SK-N-SH treated with all-trans-retinoic acid at 6 μM for 48 hours (cell line): ENCODE measurements around the gene FSD1L.

Experiments used
- ATAC-seq: fragments of 200-7000 bp; cut with Tn5 transposase; 3 replicates; pipeline ENCODE4 v1.9.1; 2020; ENCODE audit warnings: mild to moderate bottlenecking, moderate library complexity
- ARNTL ChIP-seq: fragments of 450-650 bp; formaldehyde crosslinking; IDR thresholded peaks from 2 replicates; pipeline ENCODE4 v1.5.0; 2020; ENCODE audit warnings: low read depth, mild to moderate bottlenecking, moderate library complexity, borderline replicate concordance
- BACH2 ChIP-seq: fragments of 250-450 bp; sonication (Bioruptor Pico); IDR thresholded peaks from 2 replicates; pipeline ENCODE4 v1.9.0; 2021; ENCODE audit warnings: mild to moderate bottlenecking, borderline replicate concordance
- CREB5 ChIP-seq: fragments of 250-450 bp; sonication (Bioruptor Pico); IDR thresholded peaks from 2 replicates; pipeline ENCODE4 v1.5.1; 2020; ENCODE audit warnings: low read depth, mild to moderate bottlenecking, moderate library complexity
- CSDC2 ChIP-seq: fragments of 250-450 bp; sonication (Bioruptor Pico); IDR thresholded peaks from 2 replicates; pipeline ENCODE4 v1.5.0; 2020; ENCODE audit warnings: mild to moderate bottlenecking, moderate library complexity
- CSRNP3 ChIP-seq: fragments of 250-450 bp; sonication (Bioruptor Pico); IDR thresholded peaks from 2 replicates; pipeline ENCODE4 v1.5.1; 2021; ENCODE audit warnings: mild to moderate bottlenecking, moderate library complexity
- ESRRG ChIP-seq: fragments of 250-450 bp; sonication (Bioruptor Pico); IDR thresholded peaks from 2 replicates; pipeline ENCODE4 v1.6.1; 2021; ENCODE audit warnings: mild to moderate bottlenecking
- ISL1 ChIP-seq: fragments of 250-450 bp; sonication (Bioruptor Pico); IDR thresholded peaks from 2 replicates; pipeline ENCODE4 v2.1.2; 2022; ENCODE audit warnings: mild to moderate bottlenecking, moderate library complexity
- OSR1 ChIP-seq: fragments of 250-450 bp; sonication (Bioruptor Pico); IDR thresholded peaks from 2 replicates; pipeline ENCODE4 v1.8.0; 2022; ENCODE audit warnings: moderate library complexity, mild to moderate bottlenecking, inconsistent platforms
- PATZ1 ChIP-seq: fragments of 250-450 bp; sonication (Bioruptor Pico); IDR thresholded peaks from 2 replicates; pipeline ENCODE4 v1.8.0; 2020; ENCODE audit warnings: mild to moderate bottlenecking, moderate library complexity, borderline replicate concordance
- POU6F1 ChIP-seq: fragments of 250-450 bp; sonication (Bioruptor Pico); IDR thresholded peaks from 2 replicates; pipeline ENCODE4 v1.8.0; 2021; ENCODE audit warnings: low read depth, mild to moderate bottlenecking, moderate library complexity, borderline replicate concordance
- RARB ChIP-seq: fragments of 250-450 bp; sonication (Bioruptor Pico); IDR thresholded peaks from 2 replicates; pipeline ENCODE4 v1.8.0; 2021; ENCODE audit warnings: mild to moderate bottlenecking, moderate library complexity
- SNAI2 ChIP-seq: fragments of 250-450 bp; sonication (Bioruptor Pico); IDR thresholded peaks from 2 replicates; pipeline ENCODE4 v1.5.0; 2020; ENCODE audit warnings: mild to moderate bottlenecking, moderate library complexity
- TCF4 ChIP-seq: fragments of 250-450 bp; sonication (Bioruptor Pico); IDR thresholded peaks from 2 replicates; pipeline ENCODE4 v1.8.0; 2021; ENCODE audit warnings: mild to moderate bottlenecking, moderate library complexity, borderline replicate concordance
- TOX ChIP-seq: fragments of 250-450 bp; sonication (Bioruptor Pico); IDR thresholded peaks from 2 replicates; pipeline ENCODE4 v1.8.0; 2021; ENCODE audit warnings: mild to moderate bottlenecking, moderate library complexity, borderline replicate concordance
- TSHZ2 ChIP-seq: fragments of 250-450 bp; sonication (Bioruptor Pico); IDR thresholded peaks from 2 replicates; pipeline ENCODE4 v1.5.0; 2020; ENCODE audit warnings: mild to moderate bottlenecking, moderate library complexity
- ZC3H10 ChIP-seq: fragments of 250-450 bp; sonication (Bioruptor Pico); IDR thresholded peaks from 2 replicates; pipeline ENCODE4 v1.5.1; 2021; ENCODE audit warnings: mild to moderate bottlenecking, moderate library complexity
- ZFP3 ChIP-seq: fragments of 250-450 bp; sonication (Bioruptor Pico); IDR thresholded peaks from 2 replicates; pipeline ENCODE4 v1.5.0; 2020; ENCODE audit warnings: mild to moderate bottlenecking, moderate library complexity
- ZFP30 ChIP-seq: fragments of 450-650 bp; formaldehyde crosslinking; IDR thresholded peaks from 2 replicates; pipeline ENCODE4 v1.5.0; 2022; ENCODE audit warnings: mild to moderate bottlenecking, moderate library complexity
- ZNF565 ChIP-seq: fragments of 450-650 bp; formaldehyde crosslinking; conservative IDR thresholded peaks from 2 replicates; pipeline ENCODE4 v1.5.0; 2020; ENCODE audit warnings: low read depth, mild to moderate bottlenecking, moderate library complexity
- ZNF70 ChIP-seq: fragments of 450-650 bp; formaldehyde crosslinking; IDR thresholded peaks from 2 replicates; pipeline ENCODE4 v1.5.0; 2020; ENCODE audit warnings: mild to moderate bottlenecking, moderate library complexity
- ZNF8 ChIP-seq: fragments of 450-650 bp; formaldehyde crosslinking; IDR thresholded peaks from 2 replicates; pipeline ENCODE4 v1.5.0; 2020; ENCODE audit warnings: mild to moderate bottlenecking, moderate library complexity

The FSD1L gene

GRCh38 chr9:105447814-105448812 is at the start of gene FSD1L:
Gene FSD1L, plus strand, starts transcription at chr9:105448034. Its CDS starts 187 bp downstream, at chr9:105448221.
- peak; percentile 91 for ATAC-seq
- TF ChIP-seq OSR1 (CRISPR knock-in tag) (no peak), CREB5 (CRISPR knock-in tag) (no peak), RARB (CRISPR knock-in tag) (no peak), ZNF70 (no peak), TCF4 (CRISPR knock-in tag) (no peak), BACH2 (no peak), ESRRG (CRISPR knock-in tag) (no peak), PATZ1 (CRISPR knock-in tag) (no peak), ISL1 (no peak), CSRNP3 (no peak), ZFP30 (CRISPR knock-in tag) (no peak), CSDC2 (no peak), ZNF8 (CRISPR knock-in tag) (no peak), POU6F1 (CRISPR knock-in tag) (no peak), SNAI2 (CRISPR knock-in tag) (no peak), ZNF565 (CRISPR knock-in tag) (no peak)

GRCh38 chr9:105399117-105399516 is 48.7 kb upstream of the FSD1L start:
- no peak for TF ChIP-seq ZNF70
- no peak for TF ChIP-seq CSRNP3
- no peak for TF ChIP-seq TSHZ2
- no peak for TF ChIP-seq ZC3H10
- TF ChIP-seq TCF4 (CRISPR knock-in tag): no peak
- no peak for TF ChIP-seq ZNF8 (CRISPR knock-in tag)
- TF ChIP-seq ISL1: no peak
- no peak for TF ChIP-seq ZFP3 (CRISPR knock-in tag)
- TF ChIP-seq TOX (CRISPR knock-in tag): no peak
- no peak for TF ChIP-seq CREB5 (CRISPR knock-in tag)
- no peak for TF ChIP-seq CSDC2
- no peak for TF ChIP-seq POU6F1 (CRISPR knock-in tag)
- TF ChIP-seq ARNTL (CRISPR knock-in tag): no peak
- no peak for ATAC-seq
